ENCODE measurements around the gene XPA. TPM values are rescaled to one million over a fixed set of nuclear protein-coding genes. Genes with fewer than 3 reads are reported as not detected.

XPA gene
- total and polyA plus RNA-seq, 2 of the 13 experiments (the other 11 are each of a cell fraction or from before 2014, with no cell fraction given) = 2.3 to 15.2 TPM

DNA sequence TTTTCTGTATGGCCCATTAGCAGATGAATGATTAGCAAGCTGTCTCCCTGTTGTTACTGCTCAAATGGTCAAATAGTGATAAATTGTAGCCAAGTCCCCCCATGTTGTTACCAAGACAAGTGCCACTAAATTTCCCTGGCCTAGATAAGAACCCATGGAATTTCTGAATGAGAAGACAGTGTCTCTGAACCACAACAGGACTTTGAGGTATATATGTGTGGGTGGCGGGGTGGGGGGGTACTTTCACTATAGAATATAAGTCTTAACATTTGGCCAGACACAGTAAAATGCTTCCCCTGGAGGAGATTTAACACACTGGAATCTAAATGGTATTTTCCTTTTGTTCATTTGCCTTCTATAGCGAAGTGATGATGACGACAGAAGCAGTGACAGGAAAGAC lies 28.7 kb downstream of the XPA start (continued):
- TF ChIP-seq, protein P1, sequence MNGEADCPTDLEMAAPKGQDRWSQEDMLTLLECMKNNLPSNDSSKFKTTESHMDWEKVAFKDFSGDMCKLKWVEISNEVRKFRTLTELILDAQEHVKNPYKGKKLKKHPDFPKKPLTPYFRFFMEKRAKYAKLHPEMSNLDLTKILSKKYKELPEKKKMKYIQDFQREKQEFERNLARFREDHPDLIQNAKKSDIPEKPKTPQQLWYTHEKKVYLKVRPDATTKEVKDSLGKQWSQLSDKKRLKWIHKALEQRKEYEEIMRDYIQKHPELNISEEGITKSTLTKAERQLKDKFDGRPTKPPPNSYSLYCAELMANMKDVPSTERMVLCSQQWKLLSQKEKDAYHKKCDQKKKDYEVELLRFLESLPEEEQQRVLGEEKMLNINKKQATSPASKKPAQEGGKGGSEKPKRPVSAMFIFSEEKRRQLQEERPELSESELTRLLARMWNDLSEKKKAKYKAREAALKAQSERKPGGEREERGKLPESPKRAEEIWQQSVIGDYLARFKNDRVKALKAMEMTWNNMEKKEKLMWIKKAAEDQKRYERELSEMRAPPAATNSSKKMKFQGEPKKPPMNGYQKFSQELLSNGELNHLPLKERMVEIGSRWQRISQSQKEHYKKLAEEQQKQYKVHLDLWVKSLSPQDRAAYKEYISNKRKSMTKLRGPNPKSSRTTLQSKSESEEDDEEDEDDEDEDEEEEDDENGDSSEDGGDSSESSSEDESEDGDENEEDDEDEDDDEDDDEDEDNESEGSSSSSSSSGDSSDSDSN (CRISPR knock-in tag; IDR thresholded peaks at IDR 0.05) = no peak
- TF ChIP-seq ZNF891 (CRISPR knock-in tag; IDR thresholded peaks at IDR 0.05) = no peak
- TF ChIP-seq ZC3H4 (CRISPR knock-in tag; IDR thresholded peaks at IDR 0.05; ENCODE audit: borderline replicate concordance) = no peak
- TF ChIP-seq SIN3A (IDR thresholded peaks at IDR 0.05; ENCODE audit: borderline replicate concordance, low read depth, low read length) = no peak
- no peak for TF ChIP-seq ZNF552 (CRISPR knock-in tag; IDR thresholded peaks at IDR 0.05; ENCODE audit: borderline replicate concordance)
- TF ChIP-seq, protein P2, sequence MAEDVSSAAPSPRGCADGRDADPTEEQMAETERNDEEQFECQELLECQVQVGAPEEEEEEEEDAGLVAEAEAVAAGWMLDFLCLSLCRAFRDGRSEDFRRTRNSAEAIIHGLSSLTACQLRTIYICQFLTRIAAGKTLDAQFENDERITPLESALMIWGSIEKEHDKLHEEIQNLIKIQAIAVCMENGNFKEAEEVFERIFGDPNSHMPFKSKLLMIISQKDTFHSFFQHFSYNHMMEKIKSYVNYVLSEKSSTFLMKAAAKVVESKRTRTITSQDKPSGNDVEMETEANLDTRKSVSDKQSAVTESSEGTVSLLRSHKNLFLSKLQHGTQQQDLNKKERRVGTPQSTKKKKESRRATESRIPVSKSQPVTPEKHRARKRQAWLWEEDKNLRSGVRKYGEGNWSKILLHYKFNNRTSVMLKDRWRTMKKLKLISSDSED (CRISPR knock-in tag; IDR thresholded peaks at IDR 0.05) = no peak
- no peak for TF ChIP-seq ZNF749 (CRISPR knock-in tag; IDR thresholded peaks at IDR 0.05; ENCODE audit: borderline replicate concordance)
- TF ChIP-seq, protein P3, sequence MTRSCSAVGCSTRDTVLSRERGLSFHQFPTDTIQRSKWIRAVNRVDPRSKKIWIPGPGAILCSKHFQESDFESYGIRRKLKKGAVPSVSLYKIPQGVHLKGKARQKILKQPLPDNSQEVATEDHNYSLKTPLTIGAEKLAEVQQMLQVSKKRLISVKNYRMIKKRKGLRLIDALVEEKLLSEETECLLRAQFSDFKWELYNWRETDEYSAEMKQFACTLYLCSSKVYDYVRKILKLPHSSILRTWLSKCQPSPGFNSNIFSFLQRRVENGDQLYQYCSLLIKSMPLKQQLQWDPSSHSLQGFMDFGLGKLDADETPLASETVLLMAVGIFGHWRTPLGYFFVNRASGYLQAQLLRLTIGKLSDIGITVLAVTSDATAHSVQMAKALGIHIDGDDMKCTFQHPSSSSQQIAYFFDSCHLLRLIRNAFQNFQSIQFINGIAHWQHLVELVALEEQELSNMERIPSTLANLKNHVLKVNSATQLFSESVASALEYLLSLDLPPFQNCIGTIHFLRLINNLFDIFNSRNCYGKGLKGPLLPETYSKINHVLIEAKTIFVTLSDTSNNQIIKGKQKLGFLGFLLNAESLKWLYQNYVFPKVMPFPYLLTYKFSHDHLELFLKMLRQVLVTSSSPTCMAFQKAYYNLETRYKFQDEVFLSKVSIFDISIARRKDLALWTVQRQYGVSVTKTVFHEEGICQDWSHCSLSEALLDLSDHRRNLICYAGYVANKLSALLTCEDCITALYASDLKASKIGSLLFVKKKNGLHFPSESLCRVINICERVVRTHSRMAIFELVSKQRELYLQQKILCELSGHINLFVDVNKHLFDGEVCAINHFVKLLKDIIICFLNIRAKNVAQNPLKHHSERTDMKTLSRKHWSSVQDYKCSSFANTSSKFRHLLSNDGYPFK (CRISPR knock-in tag; IDR thresholded peaks at IDR 0.05; ENCODE audit: borderline replicate concordance) = no peak
- no peak for TF ChIP-seq GPN1 (CRISPR knock-in tag; IDR thresholded peaks at IDR 0.05; ENCODE audit: borderline replicate concordance)

Measured in HepG2 (cell line).